Activated B cell treated with CpG ODN at 0.5 μM for 24 hours (primary cell): ENCODE results near the gene DDX1. TPM values are rescaled to one million over a fixed set of nuclear protein-coding genes. Genes with fewer than 3 reads are reported as not detected.

ENCODE experiments used
- ATAC-seq: fragments of 200-7000 bp; cut with Tn5 transposase; one replicate; pipeline ENCODE4 v1.10.0; 2021; ENCODE audit warnings: low read depth, mild to moderate bottlenecking, moderate library complexity
- CTCF ChIA-PET: fragments of 350-600 bp; sonication (Branson Sonifier 250); formaldehyde crosslinking; loops from one replicate; lab custom pipeline; 2021; ENCODE audit warnings: antibody characterized with exemption; lab: Charles Lee
- POLR2A ChIA-PET: fragments of 350-600 bp; sonication (Branson Sonifier 250); formaldehyde crosslinking; loops from one replicate; lab custom pipeline; 2021; ENCODE audit warnings: antibody characterized with exemption; lab: Charles Lee
- DNase-seq: peaks from one replicate; pipeline ENCODE4 v3.0.0; 2022
- H3K27ac Mint-ChIP-seq: one replicate; pipeline ENCODE4 v1.8.0; 2020; ENCODE audit warnings: mixed read lengths
- H3K27me3 Mint-ChIP-seq: one replicate; pipeline ENCODE4 v1.8.0; 2021; ENCODE audit warnings: mixed read lengths
- H3K36me3 Mint-ChIP-seq: one replicate; pipeline ENCODE4 v1.8.0; 2021; ENCODE audit warnings: low read depth, mixed read lengths
- H3K4me1 Mint-ChIP-seq: one replicate; pipeline ENCODE4 v1.8.0; 2021; ENCODE audit warnings: mixed read lengths
- H3K4me3 Mint-ChIP-seq: one replicate; pipeline ENCODE4 v1.8.0; 2020; ENCODE audit warnings: mild to moderate bottlenecking, mixed read lengths
- H3K9me3 Mint-ChIP-seq: one replicate; pipeline ENCODE4 v1.8.0; 2020; ENCODE audit warnings: mixed read lengths
- CTCF ChIP-seq: fragments of 200-600 bp; IDR thresholded peaks from one replicate; pipeline ENCODE4 v1.8.0; 2022; ENCODE audit warnings: antibody characterized with exemption, mild to moderate bottlenecking
- intact Hi-C: fragments of 100-400 bp; cut with micrococcal nuclease; formaldehyde crosslinking; loops from one replicate; pipeline ENCODE4 v1.15.1; 2024
- total RNA-seq: library from RNA; stranded (reverse); gene quantifications from 2 replicates; pipeline ENCODE4 v1.2.3, GENCODE V29; 2022

DDX1 gene
- total RNA-seq, 1 donor from 2014 or later = 74.4 TPM

GRCh38 chr2:15626126-15626525 is 34.5 kb downstream of the DDX1 start:
- no peaks in the 10 kb centered on the region for H3K9me3 Mint-ChIP-seq

GRCh38 chr2:15626967-15627366 is 35.3 kb downstream of the DDX1 start:
- Mint-ChIP-seq H3K4me3 (no peak overlapping the region), H3K27ac (no peak overlapping the region), H3K36me3 (peaks cover 86% of the 10 kb centered on the region), H3K4me1 (no peaks in the 10 kb centered on the region), H3K27me3 (no peaks in the 10 kb centered on the region), H3K9me3 (no peaks in the 10 kb centered on the region)
- intact Hi-C loops = no loop called here
- DNase-seq (no peak), ATAC-seq (no peak)
- ChIA-PET CTCF (no interaction called here), POLR2A (no interaction called here)
- TF ChIP-seq CTCF = no peak

More at GRCh38 chr2:15626126-15626525, 34.5 kb downstream of the DDX1 start:
- no peaks in the 10 kb centered on the region for H3K27me3 Mint-ChIP-seq
- no peak for TF ChIP-seq CTCF
- H3K36me3 Mint-ChIP-seq = peaks cover 85% of the 10 kb centered on the region
- no peaks in the 10 kb centered on the region for H3K4me1 Mint-ChIP-seq
- ChIA-PET CTCF (no interaction called here), POLR2A (no interaction called here)
- no peak overlapping the region for H3K4me3 Mint-ChIP-seq
- DNase-seq = no peak
- intact Hi-C loops = no loop called here
- no peak for ATAC-seq
- no peak overlapping the region for H3K27ac Mint-ChIP-seq

GRCh38 chr2:15627817-15628684 is 36.4 kb downstream of the DDX1 start:
- Mint-ChIP-seq H3K27me3 (no peaks in the 10 kb centered on the region), H3K36me3 (peaks cover 89% of the 10 kb centered on the region), H3K9me3 (no peaks in the 10 kb centered on the region), H3K4me1 (no peaks in the 10 kb centered on the region), H3K4me3 (no peak overlapping the region), H3K27ac (no peak overlapping the region)
- intact Hi-C loops = no loop called here
- no peak for TF ChIP-seq CTCF
- DNase-seq (no peak), ATAC-seq (no peak)
- POLR2A ChIA-PET = no interaction called here
- CTCF ChIA-PET = no interaction called here

- TF ChIP-seq CTCF = no peak
- intact Hi-C loops = no loop called here
- ATAC-seq (no peak), DNase-seq (no peak)
- H3K4me1 Mint-ChIP-seq = no peaks in the 10 kb centered on the region
- H3K27ac Mint-ChIP-seq = no peak overlapping the region
- H3K4me3 Mint-ChIP-seq = no peak overlapping the region
- ChIA-PET CTCF (interaction anchor here (1.6 kb wide), 1 partner anchor 1128 kb away, joined by 4 read pairs; no protein-coding TSS in a partner anchor), POLR2A (no interaction called here)
- H3K27me3 Mint-ChIP-seq = no peaks in the 10 kb centered on the region
- no peaks in the 10 kb centered on the region for H3K9me3 Mint-ChIP-seq
- H3K36me3 Mint-ChIP-seq = peaks cover 88% of the 10 kb centered on the region
Measured at GRCh38 chr2:15628899-15629855, 37.5 kb downstream of the DDX1 start.
